K562 (cell line): Measurements from ENCODE around the gene EN2.

Experiments used
- DNMT1 ChIP-seq: fragments of 450-650 bp; IDR thresholded peaks from 2 replicates; pipeline ENCODE4 v1.6.1; 2016; ENCODE audit warnings: antibody characterized with exemption, mild to moderate bottlenecking
- E2F1 ChIP-seq: sonication (generic); formaldehyde crosslinking; IDR thresholded peaks from 2 replicates; pipeline ENCODE4 v1.8.1; 2023; ENCODE audit warnings: mild to moderate bottlenecking, missing genetic modification reagents, moderate library complexity
- KAT2B ChIP-seq: IDR thresholded peaks from one replicate; pipeline ENCODE4 v1.6.1; 2012; ENCODE audit warnings: low read depth, mild to moderate bottlenecking, control low read depth, inconsistent platforms, low read length, moderate library complexity
- KLF10 ChIP-seq: fragments of 250-450 bp; sonication (Bioruptor Pico); IDR thresholded peaks from 2 replicates; pipeline ENCODE4 v1.6.1; 2021; ENCODE audit warnings: matching md5 sums
- MAX ChIP-seq: sonication (generic); formaldehyde crosslinking; IDR thresholded peaks from 2 replicates; pipeline ENCODE4 v1.9.0; 2022; ENCODE audit warnings: mild to moderate bottlenecking, missing genetic modification reagents
- POLR2A ChIP-seq: fragments of 450-650 bp; conservative IDR thresholded peaks from 2 replicates; pipeline ENCODE4 v1.6.1; 2016
- POLR2AphosphoS5 ChIP-seq: IDR thresholded peaks from 2 replicates; pipeline ENCODE4 v1.6.1; 2011; ENCODE audit warnings: mild to moderate bottlenecking, low read depth, low read length, moderate library complexity; ENCODE audit not compliant: control insufficient read depth, insufficient read depth
- REST ChIP-seq, 2 experiments: fragments of 450-650 bp; formaldehyde crosslinking in 1 of 2; IDR thresholded peaks; 2 replicates each; pipeline versions ENCODE4 v1.4.0 to v1.6.1; 2014 to 2020; ENCODE audit warnings: mild to moderate bottlenecking in 2 of 2, borderline replicate concordance in 1 of 2, low read depth in 1 of 2
- SP1 ChIP-seq: sonication (generic); formaldehyde crosslinking; IDR thresholded peaks from 2 replicates; pipeline ENCODE4 v1.8.1; 2022; ENCODE audit warnings: mild to moderate bottlenecking, missing genetic modification reagents
- UBTF ChIP-seq, 2 experiments: IDR thresholded peaks; 2 replicates each; pipeline ENCODE4 v1.6.1; 2012; ENCODE audit warnings: improper control_type of control experiment in 2 of 2, low read depth in 2 of 2, low read length in 2 of 2, borderline replicate concordance in 1 of 2
- ZBED1 ChIP-seq: IDR thresholded peaks from 2 replicates; pipeline ENCODE4 v1.6.1; 2014
- ZNF175 ChIP-seq: fragments of 200-800 bp; sonication (Bioruptor generic); IDR thresholded peaks from 2 replicates; pipeline ENCODE4 v1.6.1; 2016; ENCODE audit warnings: low read depth, mild to moderate bottlenecking, missing genetic modification characterization, missing compliant biosample characterization
- ZNF583 ChIP-seq: fragments of 250-450 bp; sonication (Bioruptor Pico); IDR thresholded peaks from 2 replicates; pipeline ENCODE4 v1.4.0; 2020

- TF ChIP-seq SP1 (CRISPR knock-in tag): no peak
- no peak for TF ChIP-seq MAX (CRISPR knock-in tag)
- no peak for TF ChIP-seq DNMT1
- TF ChIP-seq KLF10: no peak
- TF ChIP-seq E2F1 (CRISPR knock-in tag): no peak
- TF ChIP-seq UBTF (IDR thresholded peaks at IDR 0.05; ENCODE audit: borderline replicate concordance in 1 of 2, low read depth in 2 of 2, low read length in 2 of 2): no peak
- no peak for TF ChIP-seq KAT2B
- no peak for TF ChIP-seq ZBED1
- no peak for TF ChIP-seq POLR2AphosphoS5
- no peak for TF ChIP-seq ZNF175 (CRISPR knock-in tag)
- TF ChIP-seq REST (IDR thresholded peaks at IDR 0.05; ENCODE audit: borderline replicate concordance): no peak
- TF ChIP-seq REST (CRISPR knock-in tag; IDR thresholded peaks at IDR 0.05; ENCODE audit: low read depth): no peak
- no peak for TF ChIP-seq ZNF583 (CRISPR knock-in tag)
- no peak for TF ChIP-seq POLR2A
Measured at GRCh38 chr7:155422599-155423336, 35.2 kb upstream of the EN2 start.
